ENCODE data around the gene R3HDML. TPM values are rescaled to one million over a fixed set of nuclear protein-coding genes. Genes with fewer than 3 reads are reported as not detected.

Gene R3HDML
- total and polyA plus RNA-seq, 10 of the 15 experiments (the other 5 are each of a cell fraction or from before 2014, with no cell fraction given): not detected

- no peaks in the 10 kb centered on the region for H4K20me1 ChIP-seq (ENCODE audit: control insufficient read depth, insufficient read depth)
- H3K4me3 ChIP-seq: no peak overlapping the region
- ChIA-PET POLR2A (no interaction called here), RAD21 (ENCODE audit: unreplicated experiment) (no interaction called here), CTCF (no interaction called here), SMC1A (ENCODE audit: uncharacterized antibody, unreplicated experiment) (interaction anchor here (0.6 kb wide), 1 partner anchor 245 kb away, joined by 3 read pairs; no protein-coding TSS in a partner anchor)
- H3K9ac ChIP-seq (ENCODE audit: control insufficient read depth, insufficient read depth, low read length): no peak overlapping the region
- in situ Hi-C loops (cut with MboI) (no loop called here), intact Hi-C loops (cut with micrococcal nuclease; ENCODE audit: unreplicated experiment) (no loop called here)
- 100% methylated on average over 4 of the region's 4 CpGs for WGBS (ENCODE audit: insufficient coverage, insufficient replicate concordance, low lambda C conversion rate, missing lambda C conversion rate)
- no peaks in the 10 kb centered on the region for H3K79me2 ChIP-seq (ENCODE audit: control insufficient read depth, insufficient read depth, low read length)
- no TSS peak for BruUV-seq (replicated peaks)
- no peaks in the 10 kb centered on the region for H3K36me3 ChIP-seq (ENCODE audit: control insufficient read depth in 2 of 2, insufficient read depth in 2 of 2, low read length in 1 of 2)
- H3K27ac ChIP-seq (ENCODE audit: control insufficient read depth, insufficient read depth): no peak overlapping the region
- TF ChIP-seq BACH1 (IDR thresholded peaks at IDR 0.05; ENCODE audit: borderline replicate concordance) (no peak), ZBTB33 (IDR thresholded peaks at IDR 0.05) (no peak), HDGF (IDR thresholded peaks at IDR 0.05) (no peak), ZNF384 (IDR thresholded peaks at IDR 0.05; ENCODE audit: borderline replicate concordance, low read depth, low read length) (no peak), FOS (IDR thresholded peaks at IDR 0.05; ENCODE audit: borderline replicate concordance, extremely low read depth, insufficient read length) (no peak), SREBF2 (IDR thresholded peaks at IDR 0.05; ENCODE audit: low read length) (no peak), YBX1 (IDR thresholded peaks at IDR 0.05) (no peak)
- TF ChIP-seq, protein P1, sequence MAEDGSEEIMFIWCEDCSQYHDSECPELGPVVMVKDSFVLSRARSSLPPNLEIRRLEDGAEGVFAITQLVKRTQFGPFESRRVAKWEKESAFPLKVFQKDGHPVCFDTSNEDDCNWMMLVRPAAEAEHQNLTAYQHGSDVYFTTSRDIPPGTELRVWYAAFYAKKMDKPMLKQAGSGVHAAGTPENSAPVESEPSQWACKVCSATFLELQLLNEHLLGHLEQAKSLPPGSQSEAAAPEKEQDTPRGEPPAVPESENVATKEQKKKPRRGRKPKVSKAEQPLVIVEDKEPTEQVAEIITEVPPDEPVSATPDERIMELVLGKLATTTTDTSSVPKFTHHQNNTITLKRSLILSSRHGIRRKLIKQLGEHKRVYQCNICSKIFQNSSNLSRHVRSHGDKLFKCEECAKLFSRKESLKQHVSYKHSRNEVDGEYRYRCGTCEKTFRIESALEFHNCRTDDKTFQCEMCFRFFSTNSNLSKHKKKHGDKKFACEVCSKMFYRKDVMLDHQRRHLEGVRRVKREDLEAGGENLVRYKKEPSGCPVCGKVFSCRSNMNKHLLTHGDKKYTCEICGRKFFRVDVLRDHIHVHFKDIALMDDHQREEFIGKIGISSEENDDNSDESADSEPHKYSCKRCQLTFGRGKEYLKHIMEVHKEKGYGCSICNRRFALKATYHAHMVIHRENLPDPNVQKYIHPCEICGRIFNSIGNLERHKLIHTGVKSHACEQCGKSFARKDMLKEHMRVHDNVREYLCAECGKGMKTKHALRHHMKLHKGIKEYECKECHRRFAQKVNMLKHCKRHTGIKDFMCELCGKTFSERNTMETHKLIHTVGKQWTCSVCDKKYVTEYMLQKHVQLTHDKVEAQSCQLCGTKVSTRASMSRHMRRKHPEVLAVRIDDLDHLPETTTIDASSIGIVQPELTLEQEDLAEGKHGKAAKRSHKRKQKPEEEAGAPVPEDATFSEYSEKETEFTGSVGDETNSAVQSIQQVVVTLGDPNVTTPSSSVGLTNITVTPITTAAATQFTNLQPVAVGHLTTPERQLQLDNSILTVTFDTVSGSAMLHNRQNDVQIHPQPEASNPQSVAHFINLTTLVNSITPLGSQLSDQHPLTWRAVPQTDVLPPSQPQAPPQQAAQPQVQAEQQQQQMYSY (CRISPR knock-in tag; IDR thresholded peaks at IDR 0.05): no peak
- DNase-seq (ENCODE audit: low read depth, low spot score) (no peak), FAIRE-seq (no peak), ATAC-seq (no peak)
- H3K27me3 ChIP-seq (replicated peaks in 1 of 2; ENCODE audit: control insufficient read depth in 2 of 2, insufficient read depth in 2 of 2, low read length in 1 of 2): no peaks in the 10 kb centered on the region; a peak in 2 of 4 replicates
- H3K9me3 ChIP-seq (replicated peaks; ENCODE audit: control insufficient read depth, insufficient read depth, low read length): no peaks in the 10 kb centered on the region
- H3K4me2 ChIP-seq (ENCODE audit: control insufficient read depth, insufficient read depth): no peak overlapping the region
- no peak overlapping the region for H2AFZ ChIP-seq (ENCODE audit: control insufficient read depth, low read depth, low read length)
- no peaks in the 10 kb centered on the region for H3K4me1 ChIP-seq (ENCODE audit: control insufficient read depth, insufficient read depth, low read length)
Measured at GRCh38 chr20:44344723-44345122, 7.9 kb downstream of the R3HDML start.
